Jurkat, Clone E6-1 (cell line): Measurements from ENCODE around the gene TMEM126A. TPM values are rescaled to one million over a fixed set of nuclear protein-coding genes. Genes with fewer than 3 reads are reported as not detected.
A peak's percentile ranks its signal among the peaks of the same experiment; 100 is the strongest.
"Not testable (repeated sequence)": the region's sequence is repeated elsewhere in the genome, so short reads cannot be mapped to it uniquely, and the experiment has no call there.

ENCODE experiments used
- DNase-seq: peaks from one replicate; pipeline ENCODE4 v3.0.0-alpha.2; 2011; ENCODE audit warnings: low read depth, low spot score
- H3K4me3 ChIP-seq: 2 replicates; pipeline ENCODE4 v1.5.1; 2011; ENCODE audit warnings: mild to moderate bottlenecking, low read length, control low read depth, moderate library complexity
- polyA plus RNA-seq: library from polyadenylated mRNA; unstranded; fragments of >200 nt; gene quantifications from one replicate; pipeline ENCODE4 v1.2.1, GENCODE V29; 2012; ENCODE audit warnings: missing spikeins; ENCODE audit not compliant: insufficient read length, insufficient read depth

TMEM126A gene
- polyA plus RNA-seq: 94.9 TPM

DNA sequence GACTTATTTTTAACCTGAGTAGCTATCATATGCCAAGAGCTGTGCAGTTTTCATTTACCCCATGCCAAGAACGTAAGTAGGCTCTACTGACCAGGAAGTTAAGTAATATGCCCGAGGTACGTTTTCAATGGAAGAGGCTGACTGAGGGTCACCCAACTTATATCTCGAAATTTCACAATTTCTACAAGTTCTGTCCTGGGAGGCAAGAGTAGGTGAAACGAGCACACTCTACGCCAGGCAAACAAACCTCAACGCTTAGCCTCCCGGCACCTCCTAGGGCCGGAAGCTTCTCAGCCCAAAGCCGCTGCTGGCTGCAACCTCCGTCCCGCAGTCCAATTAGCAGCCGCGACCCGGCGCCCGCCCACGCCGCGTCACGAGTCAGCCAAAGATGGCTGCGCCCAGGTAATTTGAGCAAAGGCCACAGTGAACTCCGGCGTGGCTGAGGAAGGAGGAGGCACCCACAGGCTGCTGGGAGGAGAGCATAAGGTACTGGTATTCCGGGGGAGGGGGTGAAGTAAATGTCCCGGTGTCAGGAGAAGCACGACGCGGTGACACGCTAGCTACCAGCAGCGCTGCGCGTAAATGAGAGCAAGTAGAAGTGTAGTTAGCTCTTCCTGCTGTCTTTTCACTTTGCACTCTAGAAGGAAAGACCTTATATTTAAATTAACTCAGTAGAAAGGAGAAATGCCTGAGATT lies at the start of gene TMEM126A:
Gene TMEM126A (plus strand): TSS at position 364 of the 696 bp plus-strand sequence. CDS start 2,289 bp downstream, outside the sequence.
- peak; percentile 82 for DNase-seq
- peak within 1 kb of the TSS; percentile 86 for H3K4me3 ChIP-seq

DNA sequence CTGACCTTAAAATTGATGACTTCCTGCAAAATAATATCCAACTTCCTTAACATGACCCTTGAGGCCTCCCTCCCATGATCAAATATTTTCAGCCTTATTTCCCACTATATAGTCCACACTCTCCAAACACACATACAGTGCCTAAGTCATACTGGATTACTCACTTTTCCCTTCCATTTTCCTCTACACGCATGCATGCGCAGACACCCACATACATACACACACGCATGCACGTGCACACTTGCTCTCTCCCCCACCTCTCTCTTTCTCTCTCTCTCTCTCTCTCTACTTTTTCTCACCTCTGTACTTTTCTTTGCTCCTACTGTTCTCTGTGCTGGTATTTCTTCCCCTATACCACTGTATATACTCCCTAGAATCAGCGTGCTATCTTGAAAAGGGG lies 48.7 kb upstream of the TMEM126A start:
- DNase-seq: no peak
- H3K4me3 ChIP-seq: no peak overlapping the region

DNA sequence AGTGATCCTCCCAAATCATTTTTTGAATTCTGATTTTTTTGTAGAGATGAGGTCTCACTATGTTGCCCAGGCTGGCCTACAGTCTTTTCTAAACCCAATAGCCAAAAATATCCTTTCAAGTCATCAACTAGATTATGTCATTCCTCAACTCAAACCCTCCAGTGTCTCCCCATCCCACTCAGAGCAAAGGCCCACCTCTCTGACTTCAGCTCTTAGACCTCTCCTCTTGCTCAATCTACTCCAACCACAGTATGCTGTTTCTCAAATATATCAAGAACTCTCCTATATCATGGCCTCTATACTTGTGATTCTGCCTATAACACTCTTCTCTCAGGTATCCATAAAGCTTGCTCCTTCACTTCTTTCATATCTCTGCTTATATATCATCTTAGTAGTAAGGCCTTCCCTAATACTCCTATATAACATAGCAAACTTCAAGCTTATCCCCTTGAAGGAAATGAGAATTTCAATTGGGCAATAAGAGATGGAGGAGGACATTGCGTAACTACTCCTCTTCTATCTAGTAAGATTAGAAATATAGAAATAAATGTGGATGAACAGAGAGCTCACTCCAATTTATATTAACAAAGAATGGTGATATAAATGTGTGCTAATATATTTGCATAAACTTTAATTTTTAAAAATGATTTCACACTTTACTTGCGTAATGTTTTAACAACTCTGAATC lies 45.1 kb upstream of the TMEM126A start:
- no peak overlapping the region for H3K4me3 ChIP-seq
- no peak for DNase-seq

DNA sequence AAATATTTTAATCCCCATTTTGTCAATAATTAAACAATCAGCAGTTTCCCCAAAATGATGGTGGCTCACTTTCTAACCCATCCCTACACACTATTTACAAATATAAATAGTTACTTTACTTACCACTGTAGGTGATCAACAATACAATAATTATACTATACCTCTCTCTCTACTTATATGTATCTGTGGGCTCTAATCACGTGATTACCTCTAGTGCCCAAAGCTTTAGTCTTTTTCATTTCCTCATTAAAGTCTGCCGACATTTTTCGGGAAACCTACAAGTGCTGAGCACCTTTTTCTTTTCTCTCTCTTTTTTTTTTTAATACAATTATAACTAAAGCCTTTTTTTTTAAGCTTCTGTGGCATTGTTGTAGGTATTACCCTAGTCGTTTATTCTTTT lies 44.5 kb upstream of the TMEM126A start:
- no peak for DNase-seq
- H3K4me3 ChIP-seq: no peak overlapping the region

DNA sequence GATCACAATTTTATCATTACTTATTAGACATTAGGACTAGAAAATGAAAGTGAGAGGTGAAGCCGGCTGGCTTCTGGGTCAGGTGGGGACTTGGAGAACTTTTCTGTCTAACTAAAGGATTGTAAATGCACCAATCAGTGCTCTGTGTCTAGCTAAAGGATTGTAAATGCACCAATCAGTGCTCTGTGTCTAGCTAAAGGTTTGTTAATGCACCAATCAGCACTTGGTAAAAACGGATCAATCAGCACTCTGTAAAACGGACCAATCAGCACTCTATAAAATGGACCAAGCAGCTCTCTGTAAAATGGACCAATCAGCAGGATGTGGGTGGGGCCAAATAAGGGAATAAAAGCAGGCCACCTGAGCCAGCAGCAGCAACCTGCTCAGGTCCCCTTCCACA lies 41.5 kb upstream of the TMEM126A start:
- H3K4me3 ChIP-seq, DNase-seq: not testable (repeated sequence)

DNA sequence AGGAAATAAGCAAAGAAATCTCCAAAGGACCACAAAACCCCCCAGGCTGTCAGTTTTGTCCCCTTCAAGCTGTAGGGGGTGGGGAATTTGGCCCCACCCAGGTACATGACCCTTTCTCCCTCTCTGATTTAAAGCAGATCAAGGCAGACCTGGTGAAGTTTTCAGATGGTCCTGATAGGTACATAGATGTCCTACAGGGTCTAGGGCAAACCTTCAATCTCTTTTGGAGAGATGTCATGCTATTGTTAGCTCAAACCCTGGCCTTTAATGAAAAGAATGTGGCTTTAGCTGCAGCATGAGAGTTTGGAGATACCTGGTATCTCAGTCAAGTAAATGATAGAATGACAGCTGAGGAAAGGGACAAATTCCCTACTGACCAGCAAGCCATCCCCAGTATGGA lies 39.1 kb upstream of the TMEM126A start:
- not testable (repeated sequence) for DNase-seq, H3K4me3 ChIP-seq

DNA sequence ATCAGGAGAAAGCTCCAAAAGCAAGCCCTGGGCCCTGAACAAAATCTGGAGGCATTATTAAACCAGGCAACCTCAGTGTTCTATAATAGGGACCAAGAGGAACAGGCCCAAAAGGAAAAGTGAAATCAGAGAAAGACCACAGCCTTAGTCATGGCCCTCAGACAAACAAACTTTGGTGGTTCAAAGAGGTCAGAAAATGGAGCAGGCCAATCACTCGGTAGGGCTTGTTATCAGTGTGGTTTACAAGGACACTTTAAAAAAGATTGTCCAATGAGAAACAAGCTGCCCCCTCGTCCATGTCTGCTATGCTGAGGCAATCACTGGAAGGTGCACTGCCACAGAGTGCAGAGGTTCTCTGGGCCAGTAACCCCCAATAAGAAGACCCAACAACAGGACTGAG lies 38.5 kb upstream of the TMEM126A start:
- not testable (repeated sequence) for DNase-seq, H3K4me3 ChIP-seq

DNA sequence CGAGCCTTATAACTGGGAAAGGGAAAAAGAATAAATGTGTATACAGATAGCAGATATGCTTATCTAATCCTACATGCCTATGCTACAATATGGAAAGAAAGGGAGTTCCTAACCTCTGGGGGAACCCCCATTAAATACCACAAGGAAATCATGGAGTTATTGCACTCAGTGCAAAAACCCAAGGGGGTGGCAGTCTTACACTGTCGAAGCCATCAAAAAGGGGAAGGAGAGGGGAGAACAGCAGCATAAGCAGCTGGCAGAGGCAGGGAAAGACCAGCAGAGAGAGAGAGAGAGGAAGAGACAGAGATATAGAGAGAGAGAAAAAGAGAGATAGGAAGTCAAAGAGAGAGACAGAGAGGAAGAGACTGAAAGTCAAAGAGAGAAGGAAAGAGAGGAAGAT lies 36.1 kb upstream of the TMEM126A start:
- DNase-seq, H3K4me3 ChIP-seq: not testable (repeated sequence)

DNA sequence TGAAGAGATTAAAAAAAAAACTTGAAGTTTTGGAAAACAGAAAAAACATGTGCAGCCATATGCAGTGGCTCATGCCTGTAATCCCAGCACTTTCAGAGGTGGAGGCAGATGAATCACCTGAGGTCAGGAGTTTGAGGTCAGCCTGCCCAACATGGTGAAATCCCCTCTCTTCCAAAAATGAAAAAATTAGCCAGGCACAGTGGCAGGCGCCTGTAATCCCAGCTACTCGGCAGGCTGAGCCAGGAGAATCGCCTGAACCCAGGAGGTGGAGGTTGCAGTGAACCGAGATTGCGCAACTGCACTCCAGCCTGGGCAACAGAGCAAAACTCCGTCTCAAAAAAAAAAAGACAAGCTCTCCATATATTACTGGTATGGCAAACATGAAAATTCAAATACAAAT lies 28.3 kb upstream of the TMEM126A start:
- H3K4me3 ChIP-seq: no peak overlapping the region
- DNase-seq: no peak

DNA sequence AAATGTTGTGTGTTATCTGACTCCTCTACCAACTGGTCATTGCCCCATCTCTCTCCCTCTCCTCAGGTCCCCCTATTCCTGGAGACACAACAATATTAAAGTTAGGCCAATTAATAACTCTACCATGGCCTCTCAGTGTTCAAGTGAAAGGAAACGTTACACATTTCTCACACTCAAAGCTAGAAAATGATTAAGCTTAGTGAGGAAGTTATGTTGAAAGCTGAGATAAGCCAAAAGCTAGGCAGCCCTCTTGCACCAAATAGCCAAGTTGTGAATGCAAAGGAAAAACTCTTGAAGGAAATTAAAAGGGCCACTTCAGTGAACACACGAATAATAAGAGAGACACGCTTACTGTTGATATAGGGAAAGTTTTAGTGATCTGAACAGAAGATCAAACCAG lies 27.5 kb upstream of the TMEM126A start:
- no peak overlapping the region for H3K4me3 ChIP-seq
- no peak for DNase-seq

DNA sequence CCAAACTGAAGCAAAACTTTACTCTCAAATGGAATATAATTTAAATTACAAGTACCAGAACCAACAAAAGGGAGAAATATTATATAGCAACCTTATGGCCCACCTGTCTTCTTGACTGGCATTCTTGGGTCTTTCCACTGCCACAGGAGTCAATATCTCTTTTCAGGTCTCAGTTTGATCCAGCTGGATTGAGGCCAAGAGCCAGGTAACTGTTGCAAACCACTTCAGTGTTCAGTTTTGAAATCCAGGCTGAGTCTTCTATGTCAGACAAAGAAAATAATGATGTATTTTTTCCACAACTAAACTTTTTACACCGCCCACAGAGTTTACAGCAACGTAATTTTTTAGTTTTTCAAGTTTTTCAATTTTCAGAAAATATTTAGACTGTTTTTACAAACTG lies 21.3 kb upstream of the TMEM126A start:
- no peak overlapping the region for H3K4me3 ChIP-seq
- DNase-seq: no peak

DNA sequence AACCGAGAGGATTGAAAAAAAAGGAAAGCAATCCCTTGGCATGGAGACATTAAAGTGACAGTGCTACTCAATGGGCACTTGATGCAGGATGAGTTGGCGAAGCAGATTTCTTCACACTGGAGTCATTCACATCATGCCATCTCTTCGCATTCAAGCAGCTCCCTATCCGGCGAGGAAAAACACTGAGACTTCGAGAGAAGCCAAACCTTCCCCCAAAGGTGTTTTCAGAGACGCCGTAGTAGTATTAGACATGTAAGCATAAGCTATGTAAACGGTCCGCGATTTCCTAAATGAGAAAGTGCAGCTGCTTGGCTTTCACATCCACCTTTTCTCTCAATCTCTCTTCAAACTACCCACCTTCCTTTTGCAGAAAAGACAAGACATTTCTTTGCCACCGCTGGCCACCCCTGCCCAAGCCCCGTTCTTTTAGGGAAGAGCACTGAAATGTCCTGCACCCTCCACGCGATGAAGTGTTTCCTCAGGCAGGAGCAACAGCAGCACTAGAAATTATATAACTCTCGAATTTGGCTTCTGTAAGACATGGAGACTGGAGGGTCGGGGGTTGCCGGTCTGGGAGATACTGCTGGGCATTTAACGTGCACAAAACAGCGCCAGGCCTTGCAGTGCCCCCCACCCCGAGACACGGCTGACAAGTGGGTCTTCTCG lies 20.3 kb upstream of the TMEM126A start, which contains the start of gene DLG2:
Gene DLG2 (minus strand): TSS at position 13 of the 666 bp plus-strand sequence.
- H3K4me3 ChIP-seq: peak within 1 kb of the TSS; percentile 93
- no peak for DNase-seq

DNA sequence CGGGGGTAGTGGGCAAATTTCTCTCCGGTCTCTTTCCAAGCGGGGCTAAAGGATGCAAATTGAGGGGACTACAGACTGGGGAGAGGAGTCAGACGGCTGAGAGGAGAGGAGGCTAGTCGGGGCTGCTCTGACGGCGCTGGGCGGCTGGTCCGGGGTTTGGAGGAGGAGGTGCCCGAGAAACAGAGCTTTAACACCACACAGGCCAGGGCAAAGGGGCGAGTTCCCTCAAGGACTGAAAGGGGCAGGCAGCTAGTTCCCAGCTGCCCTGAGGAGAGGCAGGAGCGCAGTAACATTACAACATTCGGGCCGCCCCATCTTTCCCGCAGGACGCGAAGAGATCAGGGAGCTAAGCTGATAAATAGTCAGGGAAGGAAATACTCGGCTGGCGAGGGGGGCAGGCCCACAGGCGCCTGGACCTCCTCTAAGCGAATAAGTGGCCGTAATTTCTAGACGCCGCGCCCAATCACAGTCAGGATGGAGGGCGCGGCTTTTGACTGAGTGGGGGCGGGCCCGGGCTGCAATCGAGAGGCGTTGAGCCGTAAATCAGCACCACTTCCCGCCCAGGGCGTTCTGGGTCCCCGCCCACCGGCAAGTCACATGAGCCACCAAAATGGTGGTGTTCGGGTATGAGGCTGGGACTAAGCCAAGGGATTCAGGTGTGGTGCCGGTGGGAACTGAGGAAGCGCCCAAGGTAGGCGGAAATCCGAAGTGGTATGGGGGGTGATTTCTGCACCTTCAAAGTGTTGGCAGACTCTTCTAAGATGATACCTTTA lies 19.6 kb upstream of the TMEM126A start, which contains the start of gene TMEM126B:
Gene TMEM126B (plus strand): TSS at position 596 of the 773 bp plus-strand sequence. CDS start 15 bp downstream, at position 611.
- peak within 1 kb of the TSS; percentile 93 for H3K4me3 ChIP-seq
- peak; percentile 91 for DNase-seq

DNA sequence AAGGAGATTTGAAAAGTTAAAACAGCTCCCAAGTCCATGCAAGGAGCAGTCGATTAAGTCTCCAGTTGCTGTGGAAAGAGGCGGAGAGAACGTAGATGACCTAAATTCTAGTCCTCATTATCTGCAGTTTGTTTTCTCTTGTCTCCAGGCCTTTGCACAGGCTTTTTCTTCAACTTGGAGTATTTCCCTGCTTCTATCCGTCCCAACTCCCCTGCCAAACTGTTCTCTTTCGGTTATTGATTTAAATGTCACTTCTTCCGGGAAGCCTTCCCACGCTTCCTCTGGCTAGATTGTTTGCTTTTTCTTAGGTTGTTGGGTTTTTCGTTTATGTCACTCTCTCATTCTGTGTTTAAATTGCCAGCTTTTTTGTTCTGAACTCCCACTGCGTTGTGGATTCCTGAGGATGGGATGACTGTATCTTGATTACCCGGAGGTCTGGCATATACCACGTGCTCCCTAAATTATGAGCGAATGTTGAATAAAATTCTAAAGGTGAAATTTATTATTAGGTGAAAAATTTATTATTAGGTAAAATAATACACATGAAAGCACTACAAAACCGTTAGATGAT lies 18.9 kb upstream of the TMEM126A start:
- DNase-seq: no peak

DNA sequence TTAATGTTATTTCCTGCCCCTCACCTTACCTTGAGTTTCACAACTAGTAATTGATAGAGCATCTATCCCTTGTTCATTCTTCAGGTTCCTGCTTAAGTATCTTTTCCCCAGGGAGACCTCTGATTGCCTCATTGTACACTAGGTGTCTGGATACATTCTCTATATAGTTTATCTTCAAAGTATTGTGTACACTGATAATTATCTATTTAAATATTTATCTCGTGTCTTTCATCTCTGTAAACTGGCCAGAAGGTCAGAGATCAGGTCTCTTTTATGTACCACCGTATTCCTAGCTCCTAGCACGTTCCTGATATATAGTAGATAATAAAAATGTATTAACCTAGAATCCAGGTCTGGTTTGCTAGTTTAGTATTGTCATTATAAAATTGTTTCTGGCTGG lies 13.0 kb upstream of the TMEM126A start:
- H3K4me3 ChIP-seq: no peak overlapping the region
- DNase-seq: no peak

More for the DNA sequence above, 18.9 kb upstream of the TMEM126A start:
- H3K4me3 ChIP-seq: peak overlapping the region; percentile 93

DNA sequence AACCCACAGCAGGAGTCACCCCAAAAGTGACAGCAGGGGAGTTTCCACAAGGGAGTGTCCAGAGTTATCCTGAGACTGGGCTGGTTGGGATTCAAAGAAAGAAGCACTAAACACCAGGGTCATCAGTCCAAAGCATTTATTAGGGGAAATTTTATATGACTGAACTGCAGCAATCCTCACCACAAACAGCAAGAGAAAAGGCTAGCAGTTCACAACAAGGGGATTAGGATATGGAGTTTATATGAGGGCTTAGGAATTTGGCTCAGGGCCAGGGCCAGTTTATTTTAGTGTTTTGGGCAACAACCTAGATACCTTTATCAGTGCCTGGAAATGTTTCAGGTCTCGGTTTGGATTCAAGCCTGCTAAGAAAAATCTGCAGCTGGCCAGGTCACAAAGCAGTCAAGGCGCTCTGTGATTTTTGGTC lies 4.6 kb upstream of the TMEM126A start:
- H3K4me3 ChIP-seq: no peak overlapping the region
- no peak for DNase-seq

DNA sequence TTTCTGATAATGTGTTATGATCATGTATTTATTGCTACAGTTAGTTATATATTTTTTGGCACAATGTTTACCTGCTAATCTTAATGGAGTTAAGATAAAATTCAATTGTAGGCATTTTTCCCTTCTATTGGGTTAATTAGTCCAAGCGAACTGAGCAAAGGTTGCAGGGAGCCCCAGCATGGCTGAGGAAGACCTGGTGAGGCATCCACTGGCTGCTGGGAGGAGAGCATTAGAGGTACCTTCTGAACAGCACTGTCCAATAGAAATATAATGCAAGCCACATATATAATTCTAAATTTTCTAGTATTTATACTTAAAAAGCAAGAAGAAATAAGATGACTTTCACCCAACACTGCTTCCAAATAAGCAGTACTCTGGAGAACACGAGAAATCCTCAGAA lies 689 bp upstream of the TMEM126A start:
- no peak for DNase-seq
- peak overlapping the region; percentile 86 for H3K4me3 ChIP-seq

DNA sequence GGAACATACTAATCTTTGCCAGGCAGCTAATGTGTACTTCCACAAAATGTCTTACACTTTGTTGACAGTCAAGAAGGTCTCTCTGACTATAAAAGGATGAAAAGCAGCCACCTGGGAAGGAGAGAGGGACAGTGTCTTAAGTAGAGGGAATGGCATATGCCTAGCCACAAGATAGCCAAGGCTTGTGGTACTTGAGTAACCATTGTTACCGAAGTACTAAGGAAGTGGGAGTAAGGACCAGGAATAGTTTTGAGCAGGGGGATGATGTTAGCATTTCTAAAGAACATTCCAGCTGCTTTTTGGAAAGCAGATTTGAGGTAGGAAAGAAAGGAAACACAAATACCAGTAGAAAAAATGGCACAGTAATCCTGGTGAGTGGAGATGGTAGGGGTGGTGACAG lies 3.4 kb downstream of the TMEM126A start:
- H3K4me3 ChIP-seq: no peak overlapping the region

More for the DNA sequence above, 3.4 kb downstream of the TMEM126A start:
- no peak for DNase-seq
